GM19351 (cell line): ENCODE results near the gene SRSF7.
"Not testable (repeated sequence)": the region's sequence is repeated elsewhere in the genome, so short reads cannot be mapped to it uniquely, and the experiment has no call there.

Source experiments
- ATAC-seq: cut with Tn5 transposase; IDR thresholded peaks from one replicate; pipeline ENCODE4 v1.9.1; 2021; ENCODE audit warnings: mild to moderate bottlenecking, moderate library complexity; ENCODE audit not compliant: unreplicated experiment

SRSF7 gene

GRCh38 chr2:38734299-38735058 is 16.7 kb downstream of the SRSF7 start:
- no peak for ATAC-seq

DNA sequence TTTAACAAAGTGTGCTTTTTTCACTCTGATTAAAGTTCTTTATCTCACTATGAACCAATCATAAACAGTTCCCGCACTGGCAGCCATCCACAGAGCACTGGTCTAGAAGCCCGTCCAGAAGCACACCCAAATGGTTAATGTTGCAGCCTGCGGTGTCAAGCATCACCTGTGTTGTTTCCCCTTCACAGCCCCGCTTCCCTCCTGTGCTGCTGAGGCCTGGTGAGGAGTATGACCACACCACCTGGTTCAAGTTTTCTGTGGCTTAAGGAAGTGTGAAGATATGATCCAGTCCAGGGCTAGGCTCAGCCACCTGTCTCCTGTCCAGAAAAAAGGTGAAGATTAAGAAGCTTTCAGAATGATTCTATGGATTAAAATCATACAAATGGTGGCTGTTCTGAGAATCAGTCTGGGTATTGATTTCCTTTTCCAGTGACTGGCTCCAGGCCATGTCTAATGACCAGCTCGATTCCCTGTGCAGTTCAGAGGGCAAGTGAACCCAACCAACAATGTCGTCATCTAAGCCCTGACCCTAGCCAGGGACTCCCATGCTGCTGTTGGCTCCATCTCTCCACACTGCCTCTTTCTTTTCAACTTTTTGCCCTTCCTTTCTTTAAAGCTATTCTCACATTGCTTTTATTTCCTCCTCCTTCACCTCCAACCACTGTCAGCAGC is 17.7 kb downstream of the SRSF7 start:
- no peak for ATAC-seq

DNA sequence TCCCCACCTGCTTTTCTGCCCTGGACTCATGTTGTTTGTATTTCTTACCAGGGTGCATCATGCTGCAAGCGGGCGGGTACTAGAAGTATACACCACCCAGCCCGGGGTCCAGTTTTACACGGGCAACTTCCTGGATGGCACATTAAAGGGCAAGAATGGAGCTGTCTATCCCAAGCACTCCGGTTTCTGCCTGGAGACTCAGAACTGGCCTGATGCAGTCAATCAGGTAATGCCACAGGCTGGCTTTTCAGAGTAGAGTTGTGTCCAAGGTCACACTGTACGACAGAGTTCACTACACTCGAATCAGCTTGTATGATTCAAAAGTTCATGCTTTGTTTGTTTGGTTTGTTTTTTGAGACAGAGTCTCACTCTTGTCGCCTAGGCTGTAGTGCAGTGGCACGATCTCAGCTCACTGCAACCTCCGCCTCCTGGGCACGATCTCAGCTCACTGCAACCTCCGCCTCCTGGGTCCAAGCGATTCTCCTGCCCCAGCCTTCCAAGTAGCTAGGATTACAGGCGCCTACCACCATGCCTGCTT is 19.4 kb downstream of the SRSF7 start:
- no peak for ATAC-seq

GRCh38 chr2:38731090-38731489 is 20.1 kb downstream of the SRSF7 start:
- ATAC-seq, result no peak

- no peak for ATAC-seq
Measured at GRCh38 chr2:38728694-38729093, 22.5 kb downstream of the SRSF7 start.

- no peak for ATAC-seq
Measured at GRCh38 chr2:38727661-38728060, 23.5 kb downstream of the SRSF7 start.

DNA sequence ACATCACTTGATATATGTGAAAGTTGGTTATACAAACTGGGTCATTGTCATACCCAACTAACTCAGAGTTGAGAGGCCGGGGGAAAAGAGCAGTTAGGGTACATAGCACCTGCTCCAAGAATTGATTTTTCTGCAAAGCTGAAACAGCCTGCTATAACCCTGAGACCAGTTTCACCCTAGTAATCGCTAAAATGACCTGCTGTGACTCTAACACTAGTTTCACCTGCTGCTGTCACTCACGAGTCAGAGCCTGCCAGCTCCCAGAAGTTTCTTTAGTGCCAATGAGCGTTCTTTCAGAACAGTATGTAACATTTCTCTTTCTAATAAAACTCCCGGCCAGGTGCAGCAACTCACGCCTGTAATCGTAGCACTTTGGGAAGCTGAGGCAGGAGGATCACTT is 28.0 kb downstream of the SRSF7 start:
- peak; percentile 57 for ATAC-seq

DNA sequence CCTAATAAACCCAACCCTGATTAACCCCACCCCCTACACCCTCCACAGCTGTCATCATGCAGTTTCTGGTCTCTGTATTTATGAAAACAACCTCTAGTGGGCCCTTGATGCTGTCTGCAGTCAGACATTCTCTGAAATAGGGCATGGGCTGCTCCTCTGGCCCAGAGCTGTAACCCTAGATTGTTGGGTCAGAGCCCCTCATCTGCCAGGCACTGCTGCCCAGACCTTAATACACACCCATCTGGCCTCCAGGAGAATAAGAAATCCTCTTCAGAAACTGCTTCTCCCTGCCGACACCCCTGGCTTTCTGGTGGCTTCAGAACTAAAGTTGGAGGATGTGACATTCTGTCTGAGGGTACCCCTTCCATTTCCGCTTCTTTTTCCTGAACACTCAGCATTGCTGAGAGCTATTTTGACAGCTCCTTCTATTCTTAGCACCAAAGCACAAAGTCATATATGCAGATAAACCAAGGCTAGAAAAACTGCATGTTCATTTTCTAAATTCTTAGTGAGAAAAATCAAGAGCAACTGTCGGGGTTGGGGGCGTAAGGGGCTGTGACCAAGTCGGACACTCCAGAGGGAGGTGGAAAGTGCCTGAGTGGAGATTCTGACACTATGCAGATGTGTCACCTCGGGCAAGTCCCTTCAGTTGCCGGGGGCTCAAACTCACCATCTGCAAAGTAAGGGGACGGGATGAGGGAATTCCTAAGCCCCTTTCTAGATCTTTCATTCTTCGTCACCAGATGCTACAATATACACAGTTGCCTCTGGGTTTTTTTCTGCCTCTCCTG is 28.7 kb downstream of the SRSF7 start:
- ATAC-seq, result peak; percentile 59

DNA sequence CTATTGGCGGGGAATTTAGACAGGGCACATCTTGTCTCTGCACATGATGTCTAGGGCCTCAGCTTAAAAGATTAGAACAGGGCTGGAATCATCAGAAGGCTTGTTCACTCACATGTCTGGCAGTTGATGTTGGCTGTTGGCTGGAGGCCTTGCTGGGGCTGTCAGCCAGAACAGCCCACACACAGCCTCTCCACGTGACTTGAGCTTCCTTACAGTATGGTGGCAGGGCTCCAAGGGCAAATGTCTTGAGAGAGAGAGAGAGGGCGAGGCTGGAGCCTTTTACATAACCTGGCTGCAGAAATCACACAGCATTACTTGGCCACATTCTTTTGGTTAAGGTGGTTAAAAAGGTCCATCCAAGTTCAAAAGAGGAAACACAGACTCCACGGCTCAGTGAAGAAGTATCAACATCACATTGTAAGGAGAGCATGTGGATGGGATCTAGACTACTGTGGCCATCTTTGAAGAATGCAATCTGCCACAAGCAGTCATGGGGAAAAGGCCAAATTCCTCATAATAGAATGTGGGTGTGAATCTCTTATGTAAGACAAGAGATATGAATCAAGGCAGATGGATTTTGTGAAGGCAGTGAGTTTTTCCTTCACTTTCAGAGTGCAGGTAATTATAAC is 30.4 kb downstream of the SRSF7 start:
- no peak for ATAC-seq

GRCh38 chr2:38719706-38720105 is 31.5 kb downstream of the SRSF7 start:
- no peak for ATAC-seq

DNA sequence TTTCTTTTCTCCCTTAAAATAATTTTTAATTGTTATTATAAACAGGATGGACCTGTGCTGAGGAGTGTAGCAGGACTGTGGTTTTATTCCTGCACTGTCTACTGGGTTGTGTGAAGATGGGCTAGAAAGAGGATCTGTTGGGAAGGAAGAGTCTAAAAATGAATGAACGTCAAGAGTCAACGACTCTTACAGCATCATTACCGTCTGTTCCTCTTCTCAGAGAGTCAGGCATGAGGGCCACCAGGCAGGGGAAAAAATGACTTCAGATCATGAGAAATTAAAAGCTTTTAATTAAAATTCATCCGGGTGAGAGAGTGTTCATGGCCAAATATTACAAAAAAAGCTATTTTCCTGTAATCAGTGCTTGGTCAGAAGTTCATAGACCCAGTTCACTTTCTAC is 32.6 kb downstream of the SRSF7 start:
- ATAC-seq, result no peak

GRCh38 chr2:38716185-38716584 is 35.0 kb downstream of the SRSF7 start:
- ATAC-seq, result no peak

DNA sequence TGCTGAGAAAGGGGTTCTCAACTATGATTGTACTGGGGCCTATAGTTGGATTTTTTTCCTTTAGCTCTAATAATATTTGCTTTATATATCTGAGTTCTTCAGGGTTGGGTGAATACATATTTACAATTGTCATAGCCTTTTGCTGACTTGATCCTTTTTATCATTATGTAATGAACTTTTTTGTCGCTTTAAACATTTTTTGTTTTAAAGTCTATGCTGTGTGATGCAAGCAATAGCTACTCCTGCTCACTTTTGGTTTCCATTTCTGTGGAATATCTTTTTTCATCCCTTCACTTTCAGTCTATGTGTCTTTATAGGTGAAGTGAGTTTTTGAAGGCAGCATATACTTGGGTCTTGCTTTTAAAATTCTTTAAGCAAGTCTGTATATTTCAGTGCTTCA is 36.2 kb downstream of the SRSF7 start:
- ATAC-seq, result not testable (repeated sequence)

- ATAC-seq, result no peak
Measured at GRCh38 chr2:38713338-38713737, 37.8 kb downstream of the SRSF7 start.

GRCh38 chr2:38712871-38713270 is 38.3 kb downstream of the SRSF7 start:
- no peak for ATAC-seq

DNA sequence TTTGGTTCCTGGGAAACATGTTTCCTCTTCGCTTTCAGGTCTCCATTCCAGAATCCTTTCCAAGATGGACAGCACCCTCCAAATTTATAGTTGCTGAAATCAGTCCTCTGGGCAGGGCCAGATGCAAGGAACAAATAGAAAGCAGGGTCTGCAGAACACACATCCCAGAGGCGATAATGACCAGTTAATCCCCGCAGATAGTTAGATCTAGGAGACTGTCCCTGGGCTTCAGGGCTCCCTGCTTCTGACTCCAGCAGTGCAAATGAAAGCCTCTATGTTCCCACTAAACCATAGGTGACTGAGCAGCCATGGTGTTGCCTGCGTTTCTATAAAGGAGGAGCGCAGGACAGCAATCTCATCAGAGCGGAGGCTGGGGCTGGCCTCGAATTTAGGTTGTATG is 38.7 kb downstream of the SRSF7 start:
- no peak for ATAC-seq

- no peak for ATAC-seq
Measured at GRCh38 chr2:38711558-38711957, 39.6 kb downstream of the SRSF7 start.

GRCh38 chr2:38709567-38710194 is 41.5 kb downstream of the SRSF7 start:
- peak; percentile 55 for ATAC-seq

GRCh38 chr2:38708900-38709566 is 42.1 kb downstream of the SRSF7 start:
- no peak for ATAC-seq

GRCh38 chr2:38708491-38708890 is 42.7 kb downstream of the SRSF7 start:
- not testable (repeated sequence) for ATAC-seq
